ENCODE data around the gene DYNC1H1.

The DYNC1H1 gene

GRCh38 chr14:101962503-101962874 lies 1.9 kb upstream of the DYNC1H1 start (continued):
- TF ChIP-seq ZBTB11 (tag by site-specific recombination; conservative IDR thresholded peaks at IDR 0.05; ENCODE audit: low read depth): no peak
- no peak for TF ChIP-seq ZFP69B (tag by site-specific recombination; IDR thresholded peaks at IDR 0.05)
- TF ChIP-seq YY2 (tag by site-specific recombination; IDR thresholded peaks at IDR 0.05): no peak
- 0 out of 2 replicates have a peak, but pooled peaks have one; percentile 14 for TF ChIP-seq ZNF692 (tag by site-specific recombination; IDR thresholded peaks at IDR 0.05)
- TF ChIP-seq ZNF184 (tag by site-specific recombination; IDR thresholded peaks at IDR 0.05): peak; percentile 74; the same call in 1 of the 2 replicates
- no peak for TF ChIP-seq ZNF701 (tag by site-specific recombination; IDR thresholded peaks at IDR 0.05)
- no peak for TF ChIP-seq ZNF292 (tag by site-specific recombination; IDR thresholded peaks at IDR 0.05; ENCODE audit: borderline replicate concordance, low read depth)
- TF ChIP-seq SCRT1 (tag by site-specific recombination; IDR thresholded peaks at IDR 0.05; ENCODE audit: borderline replicate concordance): no peak
- no peak for TF ChIP-seq ZNF416 (tag by site-specific recombination; IDR thresholded peaks at IDR 0.05)
- TF ChIP-seq WT1 (tag by site-specific recombination; IDR thresholded peaks at IDR 0.05): no peak
- no peak for TF ChIP-seq ZNF175 (tag by site-specific recombination; IDR thresholded peaks at IDR 0.05)
- no peak for TF ChIP-seq ZNF155 (tag by site-specific recombination; IDR thresholded peaks at IDR 0.05)
- TF ChIP-seq SP7 (tag by site-specific recombination; IDR thresholded peaks at IDR 0.05): no peak
- TF ChIP-seq BCL11B (tag by site-specific recombination; IDR thresholded peaks at IDR 0.05; ENCODE audit: low read depth): no peak
- TF ChIP-seq ZNF16 (tag by site-specific recombination; IDR thresholded peaks at IDR 0.05; ENCODE audit: low read depth): no peak
- TF ChIP-seq ZNF529 (tag by site-specific recombination; IDR thresholded peaks at IDR 0.05; ENCODE audit: insufficient replicate concordance): no peak
- no peak for TF ChIP-seq HOXA7 (CRISPR knock-in tag; IDR thresholded peaks at IDR 0.05; ENCODE audit: borderline replicate concordance)
- no peak for TF ChIP-seq MYNN (tag by site-specific recombination; IDR thresholded peaks at IDR 0.05; ENCODE audit: borderline replicate concordance)
- TF ChIP-seq ZNF148 (tag by site-specific recombination; IDR thresholded peaks at IDR 0.05; ENCODE audit: borderline replicate concordance): no peak
- TF ChIP-seq SCRT2 (tag by site-specific recombination; IDR thresholded peaks at IDR 0.05): no peak
- TF ChIP-seq ZSCAN4 (tag by site-specific recombination; IDR thresholded peaks at IDR 0.05): no peak
- TF ChIP-seq ZNF610 (tag by site-specific recombination; IDR thresholded peaks at IDR 0.05; ENCODE audit: borderline replicate concordance): no peak
- TF ChIP-seq ZNF214 (tag by site-specific recombination; IDR thresholded peaks at IDR 0.05; ENCODE audit: borderline replicate concordance): no peak
- no peak for TF ChIP-seq ZNF121 (tag by site-specific recombination; IDR thresholded peaks at IDR 0.05)
- TF ChIP-seq ZNF624 (tag by site-specific recombination; IDR thresholded peaks at IDR 0.05): no peak
- no peak for TF ChIP-seq YY1 (tag by site-specific recombination; IDR thresholded peaks at IDR 0.05)
- no peak for TF ChIP-seq ZBTB1 (tag by site-specific recombination; IDR thresholded peaks at IDR 0.05)
- TF ChIP-seq ZNF114 (tag by site-specific recombination; IDR thresholded peaks at IDR 0.05): no peak
- no peak for TF ChIP-seq ZNF658 (tag by site-specific recombination; IDR thresholded peaks at IDR 0.05)
- no peak for TF ChIP-seq ZNF645 (tag by site-specific recombination; IDR thresholded peaks at IDR 0.05)
- no peak for TF ChIP-seq AEBP2 (tag by site-specific recombination; IDR thresholded peaks at IDR 0.05; ENCODE audit: borderline replicate concordance)
